Measurements from ENCODE around the gene ARHGAP22. TPM values are rescaled to one million over a fixed set of nuclear protein-coding genes. Genes with fewer than 3 reads are reported as not detected.

The ARHGAP22 gene
- total and polyA plus RNA-seq, 2 donors (not counting 1 experiment from before 2014, with no cell fraction given), result 10.4 to 75.5 TPM

DNA sequence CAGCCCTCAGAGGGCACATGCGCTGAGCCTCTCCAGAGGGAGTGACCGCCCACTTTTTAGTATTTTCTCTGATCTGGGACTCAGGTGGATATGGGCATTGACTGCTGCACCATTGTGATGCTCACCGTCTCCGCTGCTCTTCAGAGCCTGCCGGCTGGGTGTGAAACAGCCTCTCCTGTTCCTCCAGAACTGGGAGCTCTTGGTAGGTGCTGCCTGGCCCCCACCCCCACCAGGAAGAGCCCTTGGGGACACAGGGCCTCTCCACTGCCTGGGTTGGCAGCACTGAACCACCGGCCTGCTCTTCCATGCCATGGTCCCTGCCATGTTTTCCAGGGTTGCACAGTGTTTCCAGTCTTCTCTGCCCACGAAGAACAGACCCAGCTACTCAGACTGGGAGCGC, 36.3 kb downstream of the ARHGAP22 start:
- H3K4me2 ChIP-seq (ENCODE audit: extremely low read depth, insufficient read depth, low read length), result no peak overlapping the region
- no peaks in the 10 kb centered on the region for H3K4me1 ChIP-seq (ENCODE audit: control insufficient read depth, extremely low read depth, insufficient read depth, low read length)
- H3K27ac ChIP-seq (ENCODE audit: insufficient read depth, low read length), result no peak overlapping the region
- TF ChIP-seq EZH2 (IDR thresholded peaks at IDR 0.05; ENCODE audit: low read length, missing control alignments), result no peak
- TF ChIP-seq CTCF (conservative IDR thresholded peaks at IDR 0.05 in 1 of 2, IDR thresholded peaks at IDR 0.05 in 1 of 2; ENCODE audit: low read depth in 1 of 2, low read length in 2 of 2), result no peak
- H3K9ac ChIP-seq (ENCODE audit: insufficient read depth, low read length), result no peak overlapping the region
- H3K27me3 ChIP-seq (ENCODE audit: control insufficient read depth, insufficient read depth, low read length), result no peaks in the 10 kb centered on the region
- no peak for DNase-seq (ENCODE audit: low read depth in 2 of 2)
- no peak overlapping the region for H2AFZ ChIP-seq (ENCODE audit: low read length)
- peaks cover 63% of the 10 kb centered on the region for H3K79me2 ChIP-seq (ENCODE audit: control insufficient read depth, insufficient read depth, low read length)
- no peaks in the 10 kb centered on the region for H3K9me3 ChIP-seq (ENCODE audit: control insufficient read depth, insufficient read depth, low read depth, low read length)
- no peaks in the 10 kb centered on the region for H4K20me1 ChIP-seq (ENCODE audit: control insufficient read depth, extremely low read depth, insufficient read depth, low read length)
- no peak overlapping the region for H3K4me3 ChIP-seq (replicated peaks in 1 of 4; ENCODE audit: control extremely low read depth in 1 of 4, insufficient read depth in 1 of 4, low read depth in 3 of 4, low read length in 4 of 4)
- H3K36me3 ChIP-seq (ENCODE audit: control insufficient read depth, insufficient read depth, low read length), result peaks cover 13% of the 10 kb centered on the region

- Histone ChIP-seq H3K79me2 (ENCODE audit: control insufficient read depth, insufficient read depth, low read length) (peaks cover 64% of the 10 kb centered on the region), H3K27me3 (ENCODE audit: control insufficient read depth, insufficient read depth, low read length) (no peaks in the 10 kb centered on the region)
Observed at GRCh38 chr10:48568131-48568530, 36.7 kb downstream of the ARHGAP22 start.

GRCh38 chr10:48567346-48567745, 37.5 kb downstream of the ARHGAP22 start:
- Histone ChIP-seq H3K4me3 (replicated peaks in 1 of 4; ENCODE audit: control extremely low read depth in 1 of 4, insufficient read depth in 1 of 4, low read depth in 3 of 4, low read length in 4 of 4) (no peak overlapping the region), H3K4me2 (ENCODE audit: extremely low read depth, insufficient read depth, low read length) (no peak overlapping the region), H3K27ac (ENCODE audit: insufficient read depth, low read length) (no peak overlapping the region), H4K20me1 (ENCODE audit: control insufficient read depth, extremely low read depth, insufficient read depth, low read length) (no peaks in the 10 kb centered on the region), H3K36me3 (ENCODE audit: control insufficient read depth, insufficient read depth, low read length) (peaks cover 14% of the 10 kb centered on the region), H3K4me1 (ENCODE audit: control insufficient read depth, extremely low read depth, insufficient read depth, low read length) (no peaks in the 10 kb centered on the region), H3K79me2 (ENCODE audit: control insufficient read depth, insufficient read depth, low read length) (peaks cover 66% of the 10 kb centered on the region), H2AFZ (ENCODE audit: low read length) (no peak overlapping the region), H3K9me3 (ENCODE audit: control insufficient read depth, insufficient read depth, low read depth, low read length) (no peaks in the 10 kb centered on the region), H3K27me3 (ENCODE audit: control insufficient read depth, insufficient read depth, low read length) (no peaks in the 10 kb centered on the region), H3K9ac (ENCODE audit: insufficient read depth, low read length) (no peak overlapping the region)
- DNase-seq (ENCODE audit: low read depth in 2 of 2), result no peak
- TF ChIP-seq CTCF (conservative IDR thresholded peaks at IDR 0.05 in 1 of 2, IDR thresholded peaks at IDR 0.05 in 1 of 2; ENCODE audit: low read depth in 1 of 2, low read length in 2 of 2) (no peak), EZH2 (IDR thresholded peaks at IDR 0.05; ENCODE audit: low read length, missing control alignments) (no peak)

More at GRCh38 chr10:48568131-48568530, 36.7 kb downstream of the ARHGAP22 start:
- no peak overlapping the region for H3K9ac ChIP-seq (ENCODE audit: insufficient read depth, low read length)
- no peaks in the 10 kb centered on the region for H3K4me1 ChIP-seq (ENCODE audit: control insufficient read depth, extremely low read depth, insufficient read depth, low read length)
- no peak overlapping the region for H2AFZ ChIP-seq (ENCODE audit: low read length)
- no peak overlapping the region for H3K27ac ChIP-seq (ENCODE audit: insufficient read depth, low read length)
- peaks cover 13% of the 10 kb centered on the region for H3K36me3 ChIP-seq (ENCODE audit: control insufficient read depth, insufficient read depth, low read length)
- no peaks in the 10 kb centered on the region for H3K9me3 ChIP-seq (ENCODE audit: control insufficient read depth, insufficient read depth, low read depth, low read length)
- no peak overlapping the region for H3K4me2 ChIP-seq (ENCODE audit: extremely low read depth, insufficient read depth, low read length)
- H3K4me3 ChIP-seq (replicated peaks in 1 of 4; ENCODE audit: control extremely low read depth in 1 of 4, insufficient read depth in 1 of 4, low read depth in 3 of 4, low read length in 4 of 4), result no peak overlapping the region
- TF ChIP-seq EZH2 (IDR thresholded peaks at IDR 0.05; ENCODE audit: low read length, missing control alignments) (no peak), CTCF (conservative IDR thresholded peaks at IDR 0.05 in 1 of 2, IDR thresholded peaks at IDR 0.05 in 1 of 2; ENCODE audit: low read depth in 1 of 2, low read length in 2 of 2) (no peak)
- no peaks in the 10 kb centered on the region for H4K20me1 ChIP-seq (ENCODE audit: control insufficient read depth, extremely low read depth, insufficient read depth, low read length)
- DNase-seq (ENCODE audit: low read depth in 2 of 2), result no peak
